Coronary artery (tissue), 2 donors: ENCODE results near the gene GPR6.

Experiments used
- DNase-seq: peaks from one replicate; pipeline ENCODE4 v3.0.0-alpha.2; 2017; ENCODE audit warnings: low spot score
- H3K27ac ChIP-seq, 2 donors: fragments of 200-600 bp; sonication (generic); one replicate each; pipeline ENCODE4 v1.5.1; 2016 to 2019
- H3K4me3 ChIP-seq: fragments of 200-600 bp; sonication (generic); 2 replicates; pipeline ENCODE4 v1.5.1; 2016; ENCODE audit warnings: mild to moderate bottlenecking, moderate library complexity
- CTCF ChIP-seq: fragments of 200-600 bp; sonication (generic); IDR thresholded peaks from one replicate; pipeline ENCODE4 v1.5.1; 2019; ENCODE audit warnings: antibody characterized with exemption

Gene GPR6

GRCh38 chr6:110018486-110018885 lies 40.4 kb downstream of the GPR6 start:
- no peak for TF ChIP-seq CTCF
- H3K27ac ChIP-seq = no peak overlapping the region
- no peak for DNase-seq
- no peak overlapping the region for H3K4me3 ChIP-seq

GRCh38 chr6:110020888-110021287 lies 42.8 kb downstream of the GPR6 start:
- Histone ChIP-seq H3K4me3 (no peak overlapping the region), H3K27ac (no peak overlapping the region)
- TF ChIP-seq CTCF = no peak
- no peak for DNase-seq

- Histone ChIP-seq H3K27ac (no peak overlapping the region), H3K4me3 (no peak overlapping the region)
- no peak for DNase-seq
- TF ChIP-seq CTCF = no peak
Observed at GRCh38 chr6:110029144-110029543, 51.0 kb downstream of the GPR6 start.
